K562 (cell line): ENCODE results near the gene PEX7. TPM values are rescaled to one million over a fixed set of nuclear protein-coding genes. Genes with fewer than 3 reads are reported as not detected.

Experiments used
- ATF3 ChIP-seq, 2 experiments: fragments of 450-650 bp in 1 of 2; sonication (generic) in 1 of 2; formaldehyde crosslinking in 1 of 2; IDR thresholded peaks in 1 of 2; conservative IDR thresholded peaks in 1 of 2; 2 replicates each; pipeline versions ENCODE4 v1.6.1 to v1.8.1; 2016 to 2023; ENCODE audit warnings: mild to moderate bottlenecking in 2 of 2, moderate library complexity in 2 of 2, inconsistent platforms in 1 of 2, missing genetic modification reagents in 1 of 2
- CEBPG ChIP-seq, 3 experiments: fragments of 200-800 bp in 1 of 3; sonication (Bioruptor generic) in 1 of 3; sonication (generic) in 1 of 3; formaldehyde crosslinking in 1 of 3; IDR thresholded peaks in 2 of 3; conservative IDR thresholded peaks in 1 of 3; 2 replicates each; pipeline versions ENCODE4 v1.6.1 to v1.8.0; 2016 to 2022; ENCODE audit warnings: missing compliant biosample characterization in 2 of 3, missing genetic modification characterization in 2 of 3, mild to moderate bottlenecking in 1 of 3, missing genetic modification reagents in 1 of 3
- DMBX1 ChIP-seq: fragments of 250-450 bp; sonication (Bioruptor Pico); IDR thresholded peaks from 2 replicates; pipeline ENCODE4 v1.8.0; 2022; ENCODE audit warnings: inconsistent platforms, mild to moderate bottlenecking, moderate library complexity, borderline replicate concordance
- E2F6 ChIP-seq, 2 experiments: IDR thresholded peaks; 2 replicates each; pipeline ENCODE4 v1.6.1; 2011; ENCODE audit warnings: borderline replicate concordance in 1 of 2, control low read depth in 1 of 2, low read depth in 1 of 2, low read length in 1 of 2, mild to moderate bottlenecking in 1 of 2, mixed read lengths in 1 of 2, moderate library complexity in 1 of 2; ENCODE audit not compliant: insufficient read depth in 1 of 2, insufficient read length in 1 of 2, poor library complexity in 1 of 2, severe bottlenecking in 1 of 2; ENCODE audit errors: extremely low read depth in 1 of 2
- JUNB ChIP-seq: fragments of 450-650 bp; formaldehyde crosslinking; conservative IDR thresholded peaks from 2 replicates; pipeline ENCODE4 v1.4.0; 2020; ENCODE audit warnings: mild to moderate bottlenecking
- KDM1A ChIP-seq, 2 experiments: fragments of 450-650 bp; IDR thresholded peaks; 2 replicates each; pipeline ENCODE4 v1.6.1; 2016; ENCODE audit warnings: mild to moderate bottlenecking in 2 of 2
- SMC3 ChIP-seq: conservative IDR thresholded peaks from 2 replicates; pipeline ENCODE4 v1.6.1; 2011; ENCODE audit warnings: low read depth, low read length, improper control_type of control experiment; ENCODE audit not compliant: insufficient read depth
- SOX6 ChIP-seq: fragments of 450-650 bp; IDR thresholded peaks from 2 replicates; pipeline ENCODE4 v1.6.1; 2014; ENCODE audit warnings: mild to moderate bottlenecking
- polyA plus RNA-seq, 8 experiments: library from polyadenylated mRNA; depleted of rRNA in 4 of 8; stranded (reverse) in 5 of 8; unstranded in 3 of 8; fragments of >200 nt; fragmentation: Nextera tagmentation in 2 of 8; fragmentation: Illumina TruSeq in 1 of 8; extraction: Ambion mirVana in 2 of 8; extraction: Trizol in 1 of 8; gene quantifications; 2 replicates each; pipeline versions ENCODE4 v1.2.1 to v1.2.3, GENCODE V29; 2011 to 2014; ENCODE audit warnings: inconsistent platforms in 1 of 8, missing spikeins in 1 of 8
- total RNA-seq, 7 experiments: library from RNA; depleted of rRNA in 6 of 7; stranded (reverse); fragments of >200 nt in 6 of 7; fragmentation: Illumina TruSeq in 2 of 7; extraction: Trizol in 2 of 7; gene quantifications; 2 replicates each; pipeline versions ENCODE4 v1.2.1 to v1.2.3, GENCODE V29; 2011 to 2021; ENCODE audit warnings: low replicate concordance in 1 of 7
- TF ChIP-seq, protein P1 (sequence below): IDR thresholded peaks from 2 replicates; pipeline ENCODE4 v1.6.1; 2011; ENCODE audit warnings: borderline replicate concordance, low read depth, mild to moderate bottlenecking, moderate library complexity, low read length; ENCODE audit not compliant: insufficient read depth, poor library complexity, severe bottlenecking
- TF ChIP-seq, protein P2 (sequence below): sonication (generic); formaldehyde crosslinking; IDR thresholded peaks from 2 replicates; pipeline ENCODE4 v1.8.1; 2023; ENCODE audit warnings: mild to moderate bottlenecking, missing genetic modification reagents
- TF ChIP-seq, protein P3 (sequence below): fragments of 250-450 bp; sonication (Bioruptor Pico); IDR thresholded peaks from 2 replicates; pipeline ENCODE4 v1.8.0; 2021; ENCODE audit warnings: moderate library complexity, mild to moderate bottlenecking, inconsistent platforms

Gene PEX7
- total and polyA plus RNA-seq, 9 of the 15 experiments (the other 6 are each of a cell fraction or from before 2014, with no cell fraction given), result 1.6 to 12.9 (median 9.1) TPM

DNA sequence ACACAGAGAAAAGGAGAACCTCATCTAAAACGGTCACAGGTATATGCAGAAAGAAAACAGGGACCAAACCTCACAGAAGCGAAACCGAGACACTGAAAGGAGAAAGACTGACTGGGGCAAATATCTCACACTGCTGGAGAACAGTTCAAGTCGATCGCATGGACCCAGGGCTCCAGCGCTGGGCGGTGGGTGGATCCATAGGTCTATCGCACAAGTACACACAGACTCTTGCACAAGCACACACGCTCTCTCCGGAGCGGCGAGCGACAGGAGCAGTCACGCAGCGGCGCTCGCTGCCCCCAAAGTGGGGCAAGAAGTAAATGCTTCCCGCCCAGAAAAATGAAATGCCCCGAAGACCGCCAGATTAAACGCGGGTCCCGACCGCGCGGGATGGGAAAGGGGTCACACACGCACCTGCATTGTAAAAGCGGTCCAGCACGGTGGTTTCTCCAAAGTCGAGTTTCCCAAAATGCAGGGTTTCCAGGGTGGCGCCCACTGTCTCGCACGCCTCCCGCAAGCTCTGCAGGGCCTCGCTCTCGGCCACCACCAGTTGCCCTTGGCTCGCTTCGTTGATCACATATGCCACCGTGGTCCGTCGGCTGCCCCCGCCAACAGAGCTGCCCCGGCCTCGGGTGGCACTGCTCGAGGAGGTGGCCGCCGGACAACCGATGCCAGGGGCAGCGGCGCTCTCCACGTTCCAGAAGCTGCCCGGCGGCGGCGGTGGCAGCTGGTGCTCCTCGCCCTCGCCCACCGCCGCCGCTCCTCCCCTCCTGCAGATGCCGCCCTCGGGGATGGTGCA is 30.9 kb upstream of the PEX7 start (continued):
- TF ChIP-seq SOX6 (0 out of 2 replicates have a peak, but pooled peaks have one; percentile 42), SMC3 (no peak), JUNB (no peak), CEBPG (CRISPR knock-in tag; IDR thresholded peaks at IDR 0.05) (peak; percentile 52; the same call in 1 of the 2 replicates), CEBPG (tag; conservative IDR thresholded peaks at IDR 0.05 in 1 of 2, IDR thresholded peaks at IDR 0.05 in 1 of 2) (peak; percentile 50 to 78), DMBX1 (peak; percentile 49; the same call in 1 of the 2 replicates), ATF3 (IDR thresholded peaks at IDR 0.05) (0 out of 2 replicates have a peak, but pooled peaks have one; percentile 9), ATF3 (CRISPR knock-in tag; conservative IDR thresholded peaks at IDR 0.05) (no peak), KDM1A (IDR thresholded peaks at IDR 0.05) (0 out of 4 replicates have a peak, but pooled peaks of 1 of the 2 experiments have one; percentile 11), E2F6 (IDR thresholded peaks at IDR 0.05; ENCODE audit: borderline replicate concordance in 1 of 2, extremely low read depth in 1 of 2, insufficient read depth in 1 of 2, insufficient read length in 1 of 2, low read depth in 1 of 2, low read length in 1 of 2, poor library complexity in 1 of 2, severe bottlenecking in 1 of 2) (peak in 1 of 2 experiments; percentile 29)
- TF ChIP-seq, protein P1, sequence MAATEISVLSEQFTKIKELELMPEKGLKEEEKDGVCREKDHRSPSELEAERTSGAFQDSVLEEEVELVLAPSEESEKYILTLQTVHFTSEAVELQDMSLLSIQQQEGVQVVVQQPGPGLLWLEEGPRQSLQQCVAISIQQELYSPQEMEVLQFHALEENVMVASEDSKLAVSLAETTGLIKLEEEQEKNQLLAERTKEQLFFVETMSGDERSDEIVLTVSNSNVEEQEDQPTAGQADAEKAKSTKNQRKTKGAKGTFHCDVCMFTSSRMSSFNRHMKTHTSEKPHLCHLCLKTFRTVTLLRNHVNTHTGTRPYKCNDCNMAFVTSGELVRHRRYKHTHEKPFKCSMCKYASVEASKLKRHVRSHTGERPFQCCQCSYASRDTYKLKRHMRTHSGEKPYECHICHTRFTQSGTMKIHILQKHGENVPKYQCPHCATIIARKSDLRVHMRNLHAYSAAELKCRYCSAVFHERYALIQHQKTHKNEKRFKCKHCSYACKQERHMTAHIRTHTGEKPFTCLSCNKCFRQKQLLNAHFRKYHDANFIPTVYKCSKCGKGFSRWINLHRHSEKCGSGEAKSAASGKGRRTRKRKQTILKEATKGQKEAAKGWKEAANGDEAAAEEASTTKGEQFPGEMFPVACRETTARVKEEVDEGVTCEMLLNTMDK, result no peak
- TF ChIP-seq, protein P2, sequence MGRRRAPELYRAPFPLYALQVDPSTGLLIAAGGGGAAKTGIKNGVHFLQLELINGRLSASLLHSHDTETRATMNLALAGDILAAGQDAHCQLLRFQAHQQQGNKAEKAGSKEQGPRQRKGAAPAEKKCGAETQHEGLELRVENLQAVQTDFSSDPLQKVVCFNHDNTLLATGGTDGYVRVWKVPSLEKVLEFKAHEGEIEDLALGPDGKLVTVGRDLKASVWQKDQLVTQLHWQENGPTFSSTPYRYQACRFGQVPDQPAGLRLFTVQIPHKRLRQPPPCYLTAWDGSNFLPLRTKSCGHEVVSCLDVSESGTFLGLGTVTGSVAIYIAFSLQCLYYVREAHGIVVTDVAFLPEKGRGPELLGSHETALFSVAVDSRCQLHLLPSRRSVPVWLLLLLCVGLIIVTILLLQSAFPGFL (CRISPR knock-in tag), result no peak
- TF ChIP-seq, protein P3, sequence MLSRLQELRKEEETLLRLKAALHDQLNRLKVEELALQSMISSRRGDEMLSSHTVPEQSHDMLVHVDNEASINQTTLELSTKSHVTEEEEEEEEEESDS (CRISPR knock-in tag), result no peak
- TF ChIP-seq, all 486 proteins: peak for 86
